Pons (tissue), 1 donor: ENCODE measurements around the gene NRCAM.

Experiments
- DNase-seq: peaks from one replicate; pipeline ENCODE4 v3.0.0-alpha.2; 2016; ENCODE audit warnings: low spot score

NRCAM gene

GRCh38 chr7:108202743-108203142, 253.5 kb downstream of the NRCAM start:
- no peak for DNase-seq

GRCh38 chr7:108201766-108202165, 254.5 kb downstream of the NRCAM start:
- DNase-seq = no peak

GRCh38 chr7:108200326-108200725, 255.9 kb downstream of the NRCAM start:
- DNase-seq = no peak

GRCh38 chr7:108197371-108198091, 258.7 kb downstream of the NRCAM start:
- no peak for DNase-seq

DNA sequence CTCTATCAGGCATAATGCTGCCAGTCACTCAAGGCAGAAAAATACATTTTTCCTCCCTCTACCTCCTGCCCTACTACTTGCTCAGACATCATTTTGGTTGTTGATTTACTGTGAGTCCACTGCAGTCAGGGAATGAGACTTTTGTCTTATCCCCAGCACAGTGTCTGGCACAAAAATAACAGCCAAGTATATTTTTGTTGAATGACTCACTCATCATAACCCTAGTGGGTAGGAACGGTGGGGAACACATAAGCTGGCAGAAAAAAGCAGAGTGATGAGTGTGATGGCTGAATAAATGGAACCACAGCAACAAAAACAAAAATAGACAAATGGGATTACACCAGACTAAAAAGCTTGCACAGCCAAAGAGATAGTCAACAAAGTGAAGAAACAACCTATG, 260.2 kb downstream of the NRCAM start:
- no peak for DNase-seq

GRCh38 chr7:108193594-108194498, 262.4 kb downstream of the NRCAM start:
- DNase-seq = no peak

DNA sequence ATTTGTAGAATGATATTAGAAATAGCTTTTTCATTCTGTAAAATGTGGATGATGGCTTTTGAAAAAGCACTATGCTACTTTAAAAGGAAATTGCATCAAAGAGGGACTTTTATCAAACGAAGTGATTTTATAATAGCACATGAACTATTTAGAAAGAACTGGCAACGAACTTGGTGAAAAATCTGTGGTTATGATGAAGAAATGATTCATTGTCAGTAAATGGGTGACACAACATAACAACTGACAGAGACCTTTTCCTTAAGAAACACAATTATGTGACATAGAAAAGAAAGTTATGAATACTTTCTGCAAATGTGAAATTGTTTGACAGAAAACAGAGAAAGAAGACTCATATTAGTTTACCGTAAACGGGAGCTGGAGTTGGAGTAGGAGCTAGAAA, 265.3 kb downstream of the NRCAM start:
- no peak for DNase-seq

DNA sequence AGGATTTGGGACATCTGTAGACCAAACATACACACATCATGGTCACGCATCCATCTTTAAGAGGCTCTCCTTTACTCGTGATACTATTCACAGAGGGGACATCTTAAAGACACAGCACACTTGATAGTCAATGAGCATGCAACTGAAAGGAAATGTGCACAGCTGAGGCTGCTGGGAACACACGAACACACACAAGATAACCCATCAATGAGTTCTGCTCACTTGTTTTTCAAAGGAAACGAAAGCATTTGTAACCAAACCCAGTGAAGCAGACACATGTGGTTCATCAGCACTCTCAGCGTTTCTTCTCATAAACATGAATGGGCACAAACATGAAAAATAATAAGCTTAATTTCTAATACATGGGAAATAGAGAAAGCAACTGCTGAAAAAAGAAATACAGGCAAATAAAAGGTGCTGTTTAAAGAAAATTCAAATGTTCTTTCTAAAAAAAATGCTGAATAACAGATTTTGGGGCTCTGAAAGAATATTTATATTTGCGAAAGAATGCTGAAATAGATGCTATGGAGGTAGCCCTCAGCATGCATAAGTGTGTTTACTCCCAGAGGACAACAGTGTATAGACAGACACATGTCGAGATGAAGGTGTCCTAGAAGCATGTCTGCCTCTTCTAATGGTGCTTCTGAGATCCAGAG, 266.4 kb downstream of the NRCAM start:
- no peak for DNase-seq

DNA sequence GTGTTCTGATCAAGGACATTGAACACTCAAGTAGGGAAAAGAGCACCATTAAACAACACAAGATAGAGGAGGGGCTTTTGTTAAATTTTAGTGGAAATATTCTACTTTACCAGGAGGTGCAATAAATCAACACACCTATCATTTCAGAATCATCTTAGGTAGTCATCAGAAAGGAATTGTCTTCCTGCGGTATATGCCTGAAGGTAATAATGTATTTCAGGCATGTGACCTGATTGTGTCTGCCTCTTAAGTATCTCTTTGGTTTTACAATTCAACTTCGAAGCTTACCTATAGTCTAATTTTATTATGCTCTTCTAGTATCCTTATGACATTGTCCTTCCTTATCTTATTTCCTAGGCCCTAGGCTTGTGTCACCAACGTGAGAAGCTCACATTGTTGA, 267.5 kb downstream of the NRCAM start:
- no peak for DNase-seq

DNA sequence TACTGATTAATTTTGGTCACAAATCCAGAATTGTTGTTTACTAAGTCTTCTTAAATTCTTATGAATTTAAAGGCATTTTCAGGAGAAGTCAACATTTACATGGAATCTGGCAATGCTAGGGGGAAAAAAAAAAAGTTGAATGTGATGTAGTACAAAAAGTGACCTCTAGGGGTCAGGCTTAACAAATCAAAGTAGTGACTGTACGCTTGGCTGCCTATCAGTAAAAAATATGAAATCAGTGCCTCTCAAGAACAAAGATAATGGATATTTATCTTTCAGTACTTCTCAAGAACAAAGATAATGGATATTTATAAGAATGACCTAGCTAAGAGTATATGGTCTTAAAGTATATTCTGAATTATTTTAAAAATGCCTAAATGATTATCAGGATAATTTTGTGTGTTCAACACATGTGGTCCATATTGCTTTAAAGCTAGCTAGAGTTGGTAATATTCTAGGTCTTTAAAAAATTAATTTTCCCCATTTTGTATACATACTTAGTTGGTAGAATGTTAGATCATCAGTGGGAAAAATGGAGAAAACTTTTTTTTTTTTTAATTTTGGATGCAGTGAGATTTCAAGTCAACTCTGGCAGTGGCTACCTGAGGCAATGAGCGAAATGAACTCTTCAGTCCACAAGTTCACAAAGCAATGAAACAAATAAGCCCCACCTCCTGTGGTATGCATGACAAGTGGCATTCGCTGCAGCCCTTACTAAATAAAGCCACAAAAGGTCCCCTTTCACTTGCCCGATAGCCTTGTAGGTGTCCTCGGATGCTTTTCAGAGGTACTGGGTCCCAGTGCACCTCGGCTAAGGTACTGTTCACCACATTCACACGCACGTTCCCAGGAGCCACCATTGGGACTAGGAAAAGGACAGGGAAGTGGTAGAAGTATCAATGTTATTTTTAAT, 274.9 kb downstream of the NRCAM start:
- DNase-seq = peak; percentile 66

- DNase-seq = no peak
Measured at GRCh38 chr7:108178398-108178797, 277.8 kb downstream of the NRCAM start.

- no peak for DNase-seq
Measured at GRCh38 chr7:108171164-108171563, 285.1 kb downstream of the NRCAM start.

DNA sequence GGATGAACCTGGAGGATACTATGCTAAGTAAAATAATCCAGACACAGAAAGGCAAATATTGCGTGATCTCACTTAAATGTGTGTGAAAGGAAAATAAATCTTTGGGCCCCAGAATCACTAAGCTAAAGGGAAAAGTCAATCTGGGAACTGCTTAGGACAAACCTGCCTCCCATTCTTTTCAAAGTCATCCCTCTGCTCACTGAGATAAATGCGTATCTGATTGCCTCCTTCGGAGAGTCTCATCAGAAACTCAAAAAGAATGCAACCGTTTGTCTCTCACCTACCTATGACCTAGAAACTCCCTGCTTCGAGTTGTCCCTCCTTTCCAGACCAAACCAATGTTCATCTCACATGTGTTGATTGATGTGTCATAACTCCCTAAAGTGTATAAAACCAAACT, 286.0 kb downstream of the NRCAM start:
- DNase-seq = no peak

DNA sequence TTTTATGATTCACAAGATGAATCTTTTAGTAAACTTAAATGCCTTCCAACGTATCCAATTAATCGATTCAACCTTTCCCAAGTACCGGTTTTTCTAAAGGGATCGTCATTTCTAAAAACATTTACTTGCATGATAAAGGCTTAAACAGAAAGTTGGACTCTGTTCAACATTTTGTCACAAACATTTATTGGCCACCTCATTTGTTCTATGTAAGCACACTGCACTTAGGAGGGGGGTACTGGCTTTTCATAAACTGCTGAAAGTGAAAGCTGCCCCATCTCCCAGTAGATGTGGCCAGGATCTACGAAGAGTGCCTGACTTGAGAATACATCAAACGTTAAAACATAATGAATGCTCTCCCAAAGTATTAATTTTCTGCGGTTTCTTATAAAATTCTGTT, 288.8 kb downstream of the NRCAM start:
- DNase-seq = no peak

DNA sequence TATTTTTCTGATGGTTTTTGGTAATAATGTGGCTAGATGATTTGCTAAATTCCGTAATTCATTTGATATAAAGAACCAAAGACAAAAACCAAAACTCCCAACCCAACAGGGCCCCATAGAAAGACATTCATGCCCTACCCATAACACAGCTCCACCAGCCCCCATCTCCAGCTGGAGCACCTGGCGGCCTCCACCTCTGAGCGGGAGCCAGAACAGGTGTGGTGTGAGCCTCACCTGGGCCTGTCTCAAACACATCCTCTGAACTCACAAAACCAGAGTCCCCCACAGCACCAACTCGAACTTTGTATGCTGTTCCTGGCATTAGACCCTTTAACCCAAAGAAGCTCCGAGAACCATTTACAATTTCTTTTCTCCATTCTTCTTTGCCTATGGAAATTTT, 289.5 kb downstream of the NRCAM start:
- no peak for DNase-seq

DNA sequence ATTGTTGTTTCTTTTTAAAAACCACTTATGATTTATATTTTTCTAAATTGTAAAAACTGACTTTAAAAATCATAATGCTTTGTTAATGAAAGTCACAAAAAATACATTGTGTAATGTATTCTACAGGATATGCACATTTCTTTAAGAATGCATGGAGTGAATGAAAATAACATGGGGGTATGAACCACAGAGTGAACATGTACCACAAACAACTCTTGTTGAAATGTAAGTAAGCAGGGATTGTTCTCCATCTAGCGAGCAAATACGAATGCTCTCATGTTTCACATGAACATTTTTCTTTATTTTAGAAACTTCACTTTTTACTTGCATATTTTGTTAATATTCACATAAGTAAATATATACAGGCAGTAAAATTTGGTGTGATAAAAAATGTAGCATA, 290.5 kb downstream of the NRCAM start:
- no peak for DNase-seq

GRCh38 chr7:108164946-108165345, 291.3 kb downstream of the NRCAM start:
- DNase-seq = no peak

- DNase-seq = no peak
Measured at GRCh38 chr7:108164342-108164741, 291.9 kb downstream of the NRCAM start.

DNA sequence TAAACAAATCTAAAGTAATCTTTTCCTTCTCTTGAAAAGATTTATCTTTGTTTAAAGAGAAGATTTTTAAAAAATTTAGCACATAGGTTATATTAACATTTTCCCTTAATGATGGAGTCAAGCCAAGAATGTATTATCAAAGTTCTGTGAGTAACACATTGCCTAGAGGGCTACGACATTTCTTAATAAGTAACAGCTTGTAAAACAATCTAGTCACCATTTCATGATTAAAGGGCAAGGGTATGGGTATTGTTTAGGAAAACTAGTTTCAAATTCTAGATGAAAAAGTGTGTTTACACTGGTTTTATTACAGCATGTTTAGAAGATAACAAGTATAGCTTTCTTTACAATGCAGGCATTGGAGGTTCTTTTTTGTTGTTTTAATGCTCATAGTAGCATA, 297.5 kb downstream of the NRCAM start:
- no peak for DNase-seq

- no peak for DNase-seq
Measured at GRCh38 chr7:108157606-108158335, 298.5 kb downstream of the NRCAM start.
